GM23338 (cell line): ENCODE results near the gene SFT2D3. TPM values are rescaled to one million over a fixed set of nuclear protein-coding genes. Genes with fewer than 3 reads are reported as not detected.

ENCODE experiments used
- ATAC-seq: fragments of 200-7000 bp; cut with Tn5 transposase; 3 replicates; pipeline ENCODE4 v1.9.1; 2020
- DNase-seq: peaks from one replicate; pipeline ENCODE4 v3.0.0-alpha.2; 2015; ENCODE audit warnings: low spot score
- H2AFZ ChIP-seq: fragments of 200-600 bp; sonication (generic); 2 replicates; pipeline ENCODE4 v1.8.0; 2016; ENCODE audit warnings: antibody characterized with exemption, mild to moderate bottlenecking, moderate library complexity
- H3F3A ChIP-seq: fragments of 200-600 bp; sonication (generic); replicated peaks from 2 replicates; pipeline ENCODE4 v1.8.0; 2017; ENCODE audit warnings: antibody characterized with exemption, mixed run types, low read depth
- H3K27ac ChIP-seq: fragments of 200-600 bp; sonication (generic); 2 replicates; pipeline ENCODE4 v1.6.1; 2016; ENCODE audit warnings: low read depth
- H3K27me3 ChIP-seq: fragments of 200-600 bp; sonication (generic); 2 replicates; pipeline ENCODE4 v1.8.0; 2016; ENCODE audit warnings: mild to moderate bottlenecking, mixed run types, moderate library complexity; ENCODE audit not compliant: insufficient read depth
- H3K36me3 ChIP-seq: fragments of 200-600 bp; sonication (generic); 2 replicates; pipeline ENCODE4 v1.8.0; 2016; ENCODE audit warnings: mild to moderate bottlenecking; ENCODE audit not compliant: insufficient read depth
- H3K4me1 ChIP-seq: fragments of 200-600 bp; sonication (generic); 2 replicates; pipeline ENCODE4 v1.8.0; 2016; ENCODE audit warnings: mild to moderate bottlenecking, moderate library complexity; ENCODE audit not compliant: insufficient read depth
- H3K4me2 ChIP-seq: fragments of 200-600 bp; sonication (generic); 2 replicates; pipeline ENCODE4 v1.7.1; 2017; ENCODE audit warnings: mixed run types
- H3K4me3 ChIP-seq: fragments of 200-600 bp; sonication (generic); 2 replicates; pipeline ENCODE4 v1.6.1; 2016; ENCODE audit warnings: mixed run types
- H3K79me2 ChIP-seq: fragments of 200-600 bp; sonication (generic); replicated peaks from 2 replicates; pipeline ENCODE4 v1.8.0; 2017; ENCODE audit warnings: mild to moderate bottlenecking; ENCODE audit not compliant: insufficient read depth
- H3K9me2 ChIP-seq: fragments of 200-600 bp; sonication (generic); 2 replicates; pipeline ENCODE4 v1.8.0; 2017; ENCODE audit not compliant: insufficient read depth
- H4K20me1 ChIP-seq: fragments of 200-600 bp; sonication (generic); replicated peaks from 2 replicates; pipeline ENCODE4 v1.8.0; 2017; ENCODE audit warnings: mild to moderate bottlenecking; ENCODE audit not compliant: insufficient read depth
- H3K27ac Mint-ChIP-seq: 2 replicates; pipeline ENCODE4 v1.8.0; 2020; ENCODE audit warnings: inconsistent platforms, mild to moderate bottlenecking, moderate library complexity, mixed read lengths
- H3K27me3 Mint-ChIP-seq: 3 replicates; pipeline ENCODE4 v1.8.0; 2022; ENCODE audit warnings: low read depth, mild to moderate bottlenecking, moderate library complexity, mixed read lengths, inconsistent platforms; ENCODE audit not compliant: insufficient read depth, poor library complexity
- H3K36me3 Mint-ChIP-seq: 3 replicates; pipeline ENCODE4 v1.8.0; 2021; ENCODE audit warnings: low read depth, mild to moderate bottlenecking, inconsistent platforms, moderate library complexity, mixed read lengths
- H3K4me1 Mint-ChIP-seq: 3 replicates; pipeline ENCODE4 v1.8.0; 2020; ENCODE audit warnings: mild to moderate bottlenecking, inconsistent platforms, mixed read lengths
- H3K4me3 Mint-ChIP-seq: 3 replicates; pipeline ENCODE4 v1.8.0; 2021; ENCODE audit warnings: moderate library complexity, mild to moderate bottlenecking, inconsistent platforms, mixed read lengths
- H3K9me3 Mint-ChIP-seq: 3 replicates; pipeline ENCODE4 v1.8.0; 2020; ENCODE audit warnings: moderate library complexity, mild to moderate bottlenecking, inconsistent platforms, mixed read lengths
- CREB1 ChIP-seq: fragments of 250-450 bp; sonication (Bioruptor Pico); IDR thresholded peaks from 2 replicates; pipeline ENCODE4 v1.5.0; 2020; ENCODE audit warnings: low read depth, mild to moderate bottlenecking, moderate library complexity
- EZH2phosphoT487 ChIP-seq: fragments of 200-600 bp; sonication (generic); IDR thresholded peaks from one replicate; pipeline ENCODE4 v1.8.1; 2018; ENCODE audit warnings: antibody characterized with exemption; ENCODE audit not compliant: unreplicated experiment
- ZNF114 ChIP-seq: fragments of 250-450 bp; sonication (Bioruptor Pico); IDR thresholded peaks from 2 replicates; pipeline ENCODE4 v1.5.0; 2020; ENCODE audit warnings: mild to moderate bottlenecking, moderate library complexity
- ZNF331 ChIP-seq: fragments of 250-450 bp; sonication (Bioruptor Pico); IDR thresholded peaks from 2 replicates; pipeline ENCODE4 v1.5.0; 2020; ENCODE audit warnings: low read depth, mild to moderate bottlenecking, moderate library complexity
- polyA plus RNA-seq: library from polyadenylated mRNA; unstranded; fragments of >200 nt; fragmentation: Nextera tagmentation; extraction: Ambion mirVana; gene quantifications from 2 replicates; pipeline ENCODE4 v1.2.1, GENCODE V29; 2016
- total RNA-seq: library from RNA; depleted of rRNA; stranded (reverse); fragments of >200 nt; shearing (Covaris generic); gene quantifications from 2 replicates; pipeline ENCODE4 v1.2.3, GENCODE V29; 2014
- TF ChIP-seq, protein P1 (sequence below): fragments of 250-450 bp; sonication (Bioruptor Pico); IDR thresholded peaks from 2 replicates; pipeline ENCODE4 v1.5.0; 2020; ENCODE audit warnings: mild to moderate bottlenecking, moderate library complexity
- TF ChIP-seq, protein P2 (sequence below): IDR thresholded peaks from one replicate; pipeline ENCODE4 v1.6.1; 2018; ENCODE audit warnings: antibody characterized with exemption; ENCODE audit not compliant: unreplicated experiment
- TF ChIP-seq, protein P3 (sequence below), 2 experiments: fragments of 200-600 bp in 1 of 2; sonication (generic) in 1 of 2; conservative IDR thresholded peaks; 2 replicates each; pipeline versions ENCODE4 v1.5.1 to v1.6.1; 2016 to 2017; ENCODE audit warnings: antibody characterized with exemption in 2 of 2, low read depth in 2 of 2, mild to moderate bottlenecking in 2 of 2, moderate library complexity in 1 of 2

Gene SFT2D3
- total and polyA plus RNA-seq, 2 experiments from 2014 or later, result 13.7 TPM; not detected in 1

DNA sequence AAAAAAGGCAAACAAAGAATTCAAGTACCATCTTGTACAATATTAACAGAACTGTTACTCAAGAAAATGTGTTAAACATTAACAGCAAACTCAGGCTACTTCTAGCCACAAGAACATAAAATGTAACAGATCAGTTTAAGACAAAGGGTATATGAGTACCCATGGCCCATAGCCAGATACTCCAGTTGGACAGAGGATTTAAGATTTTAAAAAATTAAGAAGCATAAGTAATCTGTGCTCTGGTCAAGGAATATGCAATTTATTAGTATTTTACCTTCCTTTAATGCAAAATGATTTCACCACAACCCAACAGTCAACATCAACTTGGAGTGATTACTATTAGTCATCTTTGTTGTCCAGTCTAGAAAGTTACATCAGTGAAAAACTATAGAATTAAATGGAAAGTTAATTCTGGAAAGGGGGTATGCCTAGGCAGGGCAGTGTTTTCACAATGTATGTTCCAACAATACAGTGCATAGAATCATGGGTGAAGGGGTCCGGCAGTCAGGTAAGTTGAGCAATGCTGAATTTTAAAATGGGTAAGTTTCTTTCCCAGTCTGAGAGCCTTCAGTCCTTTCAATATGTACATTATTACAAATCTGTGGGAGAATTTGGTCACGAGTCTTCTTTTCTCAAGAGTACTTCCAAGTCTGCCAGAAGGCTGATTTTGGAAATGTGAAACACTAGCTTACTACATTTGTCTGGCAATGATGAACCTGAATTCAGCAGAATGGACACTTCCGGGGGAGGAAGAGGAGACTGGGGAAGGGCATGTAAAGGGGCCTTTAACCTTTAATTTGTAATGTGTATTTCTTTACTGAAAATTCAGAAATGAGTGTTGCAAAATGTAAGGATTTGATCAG, 34.5 kb downstream of the SFT2D3 start:
- Histone ChIP-seq H3K4me2 (no peak overlapping the region), H3F3A (no peaks in the 10 kb centered on the region), H3K27me3 (no peaks in the 10 kb centered on the region), H3K9me2 (no peaks in the 10 kb centered on the region), H3K36me3 (0 out of 2 replicates have a peak, but pooled peaks cover 3% of the 10 kb centered on the region), H3K4me3 (no peak overlapping the region), H2AFZ (no peak overlapping the region), H3K27ac (no peak overlapping the region), H4K20me1 (peaks cover 13% of the 10 kb centered on the region), H3K4me1 (no peaks in the 10 kb centered on the region), H3K79me2 (0 out of 2 replicates have a peak, but pooled peaks cover 3% of the 10 kb centered on the region)
- DNase-seq, result no peak
- no peak overlapping the region for H3K27ac Mint-ChIP-seq
- TF ChIP-seq, protein P1, sequence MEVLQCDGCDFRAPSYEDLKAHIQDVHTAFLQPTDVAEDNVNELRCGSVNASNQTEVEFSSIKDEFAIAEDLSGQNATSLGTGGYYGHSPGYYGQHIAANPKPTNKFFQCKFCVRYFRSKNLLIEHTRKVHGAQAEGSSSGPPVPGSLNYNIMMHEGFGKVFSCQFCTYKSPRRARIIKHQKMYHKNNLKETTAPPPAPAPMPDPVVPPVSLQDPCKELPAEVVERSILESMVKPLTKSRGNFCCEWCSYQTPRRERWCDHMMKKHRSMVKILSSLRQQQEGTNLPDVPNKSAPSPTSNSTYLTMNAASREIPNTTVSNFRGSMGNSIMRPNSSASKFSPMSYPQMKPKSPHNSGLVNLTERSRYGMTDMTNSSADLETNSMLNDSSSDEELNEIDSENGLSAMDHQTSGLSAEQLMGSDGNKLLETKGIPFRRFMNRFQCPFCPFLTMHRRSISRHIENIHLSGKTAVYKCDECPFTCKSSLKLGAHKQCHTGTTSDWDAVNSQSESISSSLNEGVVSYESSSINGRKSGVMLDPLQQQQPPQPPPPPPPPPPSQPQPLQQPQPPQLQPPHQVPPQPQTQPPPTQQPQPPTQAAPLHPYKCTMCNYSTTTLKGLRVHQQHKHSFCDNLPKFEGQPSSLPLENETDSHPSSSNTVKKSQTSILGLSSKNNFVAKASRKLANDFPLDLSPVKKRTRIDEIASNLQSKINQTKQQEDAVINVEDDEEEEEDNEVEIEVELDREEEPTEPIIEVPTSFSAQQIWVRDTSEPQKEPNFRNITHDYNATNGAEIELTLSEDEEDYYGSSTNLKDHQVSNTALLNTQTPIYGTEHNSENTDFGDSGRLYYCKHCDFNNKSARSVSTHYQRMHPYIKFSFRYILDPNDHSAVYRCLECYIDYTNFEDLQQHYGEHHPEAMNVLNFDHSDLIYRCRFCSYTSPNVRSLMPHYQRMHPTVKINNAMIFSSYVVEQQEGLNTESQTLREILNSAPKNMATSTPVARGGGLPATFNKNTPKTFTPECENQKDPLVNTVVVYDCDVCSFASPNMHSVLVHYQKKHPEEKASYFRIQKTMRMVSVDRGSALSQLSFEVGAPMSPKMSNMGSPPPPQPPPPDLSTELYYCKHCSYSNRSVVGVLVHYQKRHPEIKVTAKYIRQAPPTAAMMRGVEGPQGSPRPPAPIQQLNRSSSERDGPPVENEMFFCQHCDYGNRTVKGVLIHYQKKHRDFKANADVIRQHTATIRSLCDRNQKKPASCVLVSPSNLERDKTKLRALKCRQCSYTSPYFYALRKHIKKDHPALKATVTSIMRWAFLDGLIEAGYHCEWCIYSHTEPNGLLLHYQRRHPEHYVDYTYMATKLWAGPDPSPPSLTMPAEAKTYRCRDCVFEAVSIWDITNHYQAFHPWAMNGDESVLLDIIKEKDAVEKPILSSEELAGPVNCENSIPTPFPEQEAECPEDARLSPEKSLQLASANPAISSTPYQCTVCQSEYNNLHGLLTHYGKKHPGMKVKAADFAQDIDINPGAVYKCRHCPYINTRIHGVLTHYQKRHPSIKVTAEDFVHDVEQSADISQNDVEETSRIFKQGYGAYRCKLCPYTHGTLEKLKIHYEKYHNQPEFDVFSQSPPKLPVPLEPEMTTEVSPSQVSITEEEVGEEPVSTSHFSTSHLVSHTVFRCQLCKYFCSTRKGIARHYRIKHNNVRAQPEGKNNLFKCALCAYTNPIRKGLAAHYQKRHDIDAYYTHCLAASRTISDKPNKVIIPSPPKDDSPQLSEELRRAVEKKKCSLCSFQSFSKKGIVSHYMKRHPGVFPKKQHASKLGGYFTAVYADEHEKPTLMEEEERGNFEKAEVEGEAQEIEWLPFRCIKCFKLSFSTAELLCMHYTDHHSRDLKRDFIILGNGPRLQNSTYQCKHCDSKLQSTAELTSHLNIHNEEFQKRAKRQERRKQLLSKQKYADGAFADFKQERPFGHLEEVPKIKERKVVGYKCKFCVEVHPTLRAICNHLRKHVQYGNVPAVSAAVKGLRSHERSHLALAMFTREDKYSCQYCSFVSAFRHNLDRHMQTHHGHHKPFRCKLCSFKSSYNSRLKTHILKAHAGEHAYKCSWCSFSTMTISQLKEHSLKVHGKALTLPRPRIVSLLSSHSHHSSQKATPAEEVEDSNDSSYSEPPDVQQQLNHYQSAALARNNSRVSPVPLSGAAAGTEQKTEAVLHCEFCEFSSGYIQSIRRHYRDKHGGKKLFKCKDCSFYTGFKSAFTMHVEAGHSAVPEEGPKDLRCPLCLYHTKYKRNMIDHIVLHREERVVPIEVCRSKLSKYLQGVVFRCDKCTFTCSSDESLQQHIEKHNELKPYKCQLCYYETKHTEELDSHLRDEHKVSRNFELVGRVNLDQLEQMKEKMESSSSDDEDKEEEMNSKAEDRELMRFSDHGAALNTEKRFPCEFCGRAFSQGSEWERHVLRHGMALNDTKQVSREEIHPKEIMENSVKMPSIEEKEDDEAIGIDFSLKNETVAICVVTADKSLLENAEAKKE, result no peak
- TF ChIP-seq EZH2phosphoT487 (no peak), CREB1 (CRISPR knock-in tag) (no peak), ZNF331 (CRISPR knock-in tag) (no peak), ZNF114 (CRISPR knock-in tag) (no peak)
- TF ChIP-seq, protein P2, sequence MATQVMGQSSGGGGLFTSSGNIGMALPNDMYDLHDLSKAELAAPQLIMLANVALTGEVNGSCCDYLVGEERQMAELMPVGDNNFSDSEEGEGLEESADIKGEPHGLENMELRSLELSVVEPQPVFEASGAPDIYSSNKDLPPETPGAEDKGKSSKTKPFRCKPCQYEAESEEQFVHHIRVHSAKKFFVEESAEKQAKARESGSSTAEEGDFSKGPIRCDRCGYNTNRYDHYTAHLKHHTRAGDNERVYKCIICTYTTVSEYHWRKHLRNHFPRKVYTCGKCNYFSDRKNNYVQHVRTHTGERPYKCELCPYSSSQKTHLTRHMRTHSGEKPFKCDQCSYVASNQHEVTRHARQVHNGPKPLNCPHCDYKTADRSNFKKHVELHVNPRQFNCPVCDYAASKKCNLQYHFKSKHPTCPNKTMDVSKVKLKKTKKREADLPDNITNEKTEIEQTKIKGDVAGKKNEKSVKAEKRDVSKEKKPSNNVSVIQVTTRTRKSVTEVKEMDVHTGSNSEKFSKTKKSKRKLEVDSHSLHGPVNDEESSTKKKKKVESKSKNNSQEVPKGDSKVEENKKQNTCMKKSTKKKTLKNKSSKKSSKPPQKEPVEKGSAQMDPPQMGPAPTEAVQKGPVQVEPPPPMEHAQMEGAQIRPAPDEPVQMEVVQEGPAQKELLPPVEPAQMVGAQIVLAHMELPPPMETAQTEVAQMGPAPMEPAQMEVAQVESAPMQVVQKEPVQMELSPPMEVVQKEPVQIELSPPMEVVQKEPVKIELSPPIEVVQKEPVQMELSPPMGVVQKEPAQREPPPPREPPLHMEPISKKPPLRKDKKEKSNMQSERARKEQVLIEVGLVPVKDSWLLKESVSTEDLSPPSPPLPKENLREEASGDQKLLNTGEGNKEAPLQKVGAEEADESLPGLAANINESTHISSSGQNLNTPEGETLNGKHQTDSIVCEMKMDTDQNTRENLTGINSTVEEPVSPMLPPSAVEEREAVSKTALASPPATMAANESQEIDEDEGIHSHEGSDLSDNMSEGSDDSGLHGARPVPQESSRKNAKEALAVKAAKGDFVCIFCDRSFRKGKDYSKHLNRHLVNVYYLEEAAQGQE, result no peak
- TF ChIP-seq, protein P3, sequence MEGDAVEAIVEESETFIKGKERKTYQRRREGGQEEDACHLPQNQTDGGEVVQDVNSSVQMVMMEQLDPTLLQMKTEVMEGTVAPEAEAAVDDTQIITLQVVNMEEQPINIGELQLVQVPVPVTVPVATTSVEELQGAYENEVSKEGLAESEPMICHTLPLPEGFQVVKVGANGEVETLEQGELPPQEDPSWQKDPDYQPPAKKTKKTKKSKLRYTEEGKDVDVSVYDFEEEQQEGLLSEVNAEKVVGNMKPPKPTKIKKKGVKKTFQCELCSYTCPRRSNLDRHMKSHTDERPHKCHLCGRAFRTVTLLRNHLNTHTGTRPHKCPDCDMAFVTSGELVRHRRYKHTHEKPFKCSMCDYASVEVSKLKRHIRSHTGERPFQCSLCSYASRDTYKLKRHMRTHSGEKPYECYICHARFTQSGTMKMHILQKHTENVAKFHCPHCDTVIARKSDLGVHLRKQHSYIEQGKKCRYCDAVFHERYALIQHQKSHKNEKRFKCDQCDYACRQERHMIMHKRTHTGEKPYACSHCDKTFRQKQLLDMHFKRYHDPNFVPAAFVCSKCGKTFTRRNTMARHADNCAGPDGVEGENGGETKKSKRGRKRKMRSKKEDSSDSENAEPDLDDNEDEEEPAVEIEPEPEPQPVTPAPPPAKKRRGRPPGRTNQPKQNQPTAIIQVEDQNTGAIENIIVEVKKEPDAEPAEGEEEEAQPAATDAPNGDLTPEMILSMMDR (conservative IDR thresholded peaks at IDR 0.05; ENCODE audit: low read depth in 2 of 2), result no peak
- no peak for ATAC-seq
- H3K27me3 Mint-ChIP-seq, result peaks cover 6% of the 10 kb centered on the region
- no peaks in the 10 kb centered on the region for H3K9me3 Mint-ChIP-seq
- H3K4me1 Mint-ChIP-seq, result no peaks in the 10 kb centered on the region
- no peaks in the 10 kb centered on the region; the same call in 1 of the 3 replicates for H3K36me3 Mint-ChIP-seq
- H3K4me3 Mint-ChIP-seq, result no peak overlapping the region
